ENCODE measurements around the gene MTA1.

- TF ChIP-seq EZH2 (IDR thresholded peaks at IDR 0.05; ENCODE audit: insufficient read depth, poor library complexity, severe bottlenecking) = no peak
- no peak for TF ChIP-seq EZH2phosphoT487 (IDR thresholded peaks at IDR 0.05; ENCODE audit: insufficient read depth, low read depth)
Measured at GRCh38 chr14:105417690-105418121, 1.9 kb upstream of the MTA1 start.
